Muscle layer of colon (tissue), 2 donors: ENCODE measurements around the gene MIB2.
"Not testable (repeated sequence)": the region's sequence is repeated elsewhere in the genome, so short reads cannot be mapped to it uniquely, and the experiment has no call there.

Experiments
- H3K27ac ChIP-seq: one replicate; pipeline ENCODE4 v1.7.0; 2013; ENCODE audit warnings: low read depth, mild to moderate bottlenecking, low read length, moderate library complexity
- H3K27me3 ChIP-seq, 2 donors: one replicate each; pipeline ENCODE4 v1.7.0; 2013; ENCODE audit warnings: low read length in 2 of 2, mild to moderate bottlenecking in 2 of 2; ENCODE audit not compliant: insufficient read depth in 2 of 2, control insufficient read depth in 1 of 2
- H3K36me3 ChIP-seq: one replicate; pipeline ENCODE4 v1.7.0; 2013; ENCODE audit warnings: mild to moderate bottlenecking, low read length; ENCODE audit not compliant: insufficient read depth
- H3K4me1 ChIP-seq: one replicate; pipeline ENCODE4 v1.7.0; 2013; ENCODE audit warnings: mild to moderate bottlenecking, low read length; ENCODE audit not compliant: insufficient read depth
- H3K4me3 ChIP-seq, 2 donors: one replicate each; pipeline ENCODE4 v1.7.0; 2013; ENCODE audit warnings: low read length in 2 of 2, low read depth in 1 of 2, mild to moderate bottlenecking in 1 of 2, moderate library complexity in 1 of 2
- H3K9ac ChIP-seq: one replicate; pipeline ENCODE4 v1.7.0; 2013; ENCODE audit warnings: low read length
- H3K9me3 ChIP-seq: one replicate; pipeline ENCODE4 v1.7.0; 2013; ENCODE audit warnings: mild to moderate bottlenecking, low read length
- donor health status: abdominal sarcoma.
- donor health status: Adenocarcinoma of cecum.

Gene MIB2

DNA sequence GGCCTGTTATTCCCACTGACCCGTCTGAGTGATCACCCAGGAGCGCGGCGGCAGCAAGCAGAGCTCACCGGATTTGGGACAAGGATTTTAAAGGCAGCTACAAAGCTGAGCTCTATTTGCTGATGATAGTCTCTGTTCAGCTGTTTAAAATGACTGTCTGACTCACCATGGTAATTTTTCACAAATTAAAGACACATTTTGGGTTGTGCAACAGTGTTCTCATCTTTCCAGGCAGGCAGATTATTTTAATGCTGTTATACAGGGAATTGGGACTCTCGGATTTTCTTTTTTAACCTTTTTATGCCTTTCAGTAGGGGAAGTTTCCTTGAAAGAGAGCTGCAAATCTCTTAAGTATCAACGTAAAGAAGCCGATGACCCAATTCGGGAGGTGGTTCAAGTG, 47.1 kb downstream of the MIB2 start:
- not testable (repeated sequence) for H3K9ac ChIP-seq, H3K27ac ChIP-seq

GRCh38 chr1:1662830-1663560, 47.7 kb downstream of the MIB2 start:
- not testable (repeated sequence) for H3K27ac ChIP-seq, H3K4me1 ChIP-seq, H3K9me3 ChIP-seq, H3K4me3 ChIP-seq, H3K27me3 ChIP-seq, H3K9ac ChIP-seq
- peaks cover 19% of the 10 kb centered on the region for H3K36me3 ChIP-seq

More for the DNA sequence above, 47.1 kb downstream of the MIB2 start:
- H3K4me1 ChIP-seq, H3K27me3 ChIP-seq, H3K9me3 ChIP-seq, H3K4me3 ChIP-seq: not testable (repeated sequence)
- H3K36me3 ChIP-seq: peaks cover 19% of the 10 kb centered on the region

DNA sequence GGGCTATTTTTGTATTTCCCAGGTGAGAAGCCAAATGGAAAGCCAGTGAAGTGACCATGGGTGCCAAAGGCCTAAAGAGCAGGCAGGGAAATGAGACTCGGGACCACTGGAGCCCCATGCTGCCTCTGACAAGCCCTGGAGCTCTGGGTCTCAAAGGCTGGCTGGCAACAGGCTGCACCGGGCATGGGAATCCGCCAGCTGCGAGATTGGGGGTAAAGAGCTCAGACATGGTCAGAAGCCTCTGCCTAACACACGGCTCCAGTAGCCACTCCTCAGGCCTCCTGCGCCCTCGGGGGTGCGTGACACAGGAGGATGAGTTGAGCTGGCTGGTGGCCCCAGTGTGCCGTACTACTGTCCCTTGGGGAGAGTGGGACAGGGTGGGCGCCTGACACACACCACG, 49.0 kb downstream of the MIB2 start:
- H3K36me3 ChIP-seq: peaks cover 20% of the 10 kb centered on the region
- H3K9me3 ChIP-seq, H3K4me3 ChIP-seq, H3K27ac ChIP-seq, H3K9ac ChIP-seq, H3K4me1 ChIP-seq, H3K27me3 ChIP-seq: not testable (repeated sequence)

GRCh38 chr1:1664941-1665814, 49.9 kb downstream of the MIB2 start:
- no peaks in the 10 kb centered on the region for H3K9me3 ChIP-seq
- H3K36me3 ChIP-seq: peaks cover 25% of the 10 kb centered on the region
- H3K4me3 ChIP-seq: no peak overlapping the region
- no peaks in the 10 kb centered on the region for H3K27me3 ChIP-seq
- H3K9ac ChIP-seq: no peak overlapping the region
- no peaks in the 10 kb centered on the region for H3K4me1 ChIP-seq
- H3K27ac ChIP-seq: no peak overlapping the region

GRCh38 chr1:1665815-1666251, 50.5 kb downstream of the MIB2 start:
- Histone ChIP-seq H3K27me3 (no peaks in the 10 kb centered on the region), H3K27ac (no peak overlapping the region), H3K4me3 (no peak overlapping the region), H3K4me1 (no peaks in the 10 kb centered on the region), H3K36me3 (peaks cover 27% of the 10 kb centered on the region), H3K9ac (no peak overlapping the region), H3K9me3 (no peaks in the 10 kb centered on the region)

DNA sequence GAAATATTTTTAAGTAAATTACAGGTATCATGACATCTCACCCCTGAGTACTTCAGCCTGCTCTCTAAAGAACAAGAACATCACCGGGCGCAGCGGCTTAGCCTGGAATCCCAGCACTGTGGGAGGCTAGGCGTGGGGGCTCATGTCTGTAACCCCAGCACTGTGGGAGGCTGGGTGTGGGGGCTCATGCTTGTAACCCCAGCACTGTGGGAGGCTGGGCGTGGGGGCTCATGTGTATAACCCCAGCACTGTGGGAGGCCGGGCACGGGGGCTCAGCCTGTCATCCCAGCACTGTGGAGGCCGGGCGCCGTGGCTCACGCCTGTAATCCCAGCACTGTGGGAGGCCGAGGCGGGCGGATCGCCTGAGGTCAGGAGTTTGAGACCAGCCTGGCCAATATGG, 51.2 kb downstream of the MIB2 start:
- no peak overlapping the region for H3K4me3 ChIP-seq
- H3K27me3 ChIP-seq: no peaks in the 10 kb centered on the region
- no peak overlapping the region for H3K9ac ChIP-seq
- H3K4me1 ChIP-seq: no peaks in the 10 kb centered on the region
- no peak overlapping the region for H3K27ac ChIP-seq
- no peaks in the 10 kb centered on the region for H3K9me3 ChIP-seq
- peaks cover 34% of the 10 kb centered on the region for H3K36me3 ChIP-seq

DNA sequence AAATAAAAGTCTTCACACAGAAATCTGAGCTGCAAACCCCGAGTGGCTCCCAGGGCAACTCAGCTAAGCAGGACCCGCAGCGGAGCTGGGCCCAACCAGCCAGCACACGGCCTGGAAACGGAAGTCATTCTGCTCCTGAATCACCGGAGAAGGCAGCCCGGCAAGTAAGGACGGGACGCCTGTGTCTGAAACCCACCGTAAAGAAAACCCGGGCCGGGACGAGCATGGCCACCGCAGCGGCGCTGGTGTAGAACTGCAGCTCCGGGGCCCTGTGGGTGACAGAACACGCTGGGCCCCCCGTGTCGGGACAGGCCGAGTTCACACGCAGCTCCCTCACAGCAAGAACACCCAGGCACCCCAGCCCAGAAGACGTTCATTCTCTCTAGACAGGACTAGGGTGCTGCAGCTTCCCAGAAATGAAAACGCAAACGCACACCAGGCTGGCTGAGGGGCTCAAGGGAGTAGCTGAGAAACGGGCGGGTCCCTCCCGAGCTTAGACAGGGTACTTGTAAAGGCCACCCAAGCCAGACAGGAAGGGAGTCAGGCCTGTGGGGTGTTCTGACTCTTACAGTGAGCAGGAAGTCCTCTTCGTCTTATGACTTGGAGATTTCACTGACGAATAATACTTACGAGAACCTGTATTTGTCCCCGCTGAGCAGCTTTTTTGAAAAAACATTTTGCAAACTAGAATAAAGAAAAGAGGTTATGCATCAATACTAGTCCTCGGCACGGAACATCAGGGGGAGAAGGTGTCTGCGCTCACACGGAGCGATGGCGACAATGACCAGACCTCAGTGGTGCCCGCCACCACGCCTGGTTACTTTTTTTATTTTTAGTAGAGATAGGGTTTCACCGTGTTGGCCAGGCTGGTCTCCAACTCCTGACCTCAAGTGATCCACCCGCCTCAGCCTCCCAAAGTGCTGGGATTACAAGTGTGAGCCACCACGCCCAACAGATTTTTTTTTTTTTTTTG, 54.5 kb downstream of the MIB2 start:
- Histone ChIP-seq H3K9ac (no peak overlapping the region), H3K27me3 (no peaks in the 10 kb centered on the region), H3K36me3 (peaks cover 44% of the 10 kb centered on the region), H3K9me3 (no peaks in the 10 kb centered on the region), H3K27ac (no peak overlapping the region), H3K4me1 (no peaks in the 10 kb centered on the region), H3K4me3 (no peak overlapping the region)

DNA sequence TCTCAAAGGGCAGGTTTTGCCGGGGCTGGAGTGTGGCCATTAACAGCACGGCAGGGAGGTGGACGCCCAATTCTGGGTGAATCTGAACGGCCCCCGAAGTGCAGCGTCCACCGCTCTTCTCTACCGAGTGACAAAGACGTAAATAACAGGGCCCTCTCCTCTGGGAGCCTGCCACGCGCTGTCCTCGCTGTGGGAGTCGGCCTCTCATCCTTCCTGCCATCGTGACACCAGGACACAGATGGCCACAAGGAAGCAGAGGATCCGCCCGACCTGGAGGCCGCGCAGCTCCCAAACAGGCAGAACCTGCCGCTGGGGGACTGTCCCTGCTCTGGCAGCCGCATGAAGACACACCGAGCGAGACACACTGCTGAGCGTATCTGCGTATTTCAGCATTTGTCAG, 55.6 kb downstream of the MIB2 start:
- Histone ChIP-seq H3K36me3 (peaks cover 33% of the 10 kb centered on the region), H3K9ac (no peak overlapping the region), H3K4me1 (no peaks in the 10 kb centered on the region), H3K4me3 (no peak overlapping the region), H3K9me3 (no peaks in the 10 kb centered on the region), H3K27ac (no peak overlapping the region), H3K27me3 (no peaks in the 10 kb centered on the region)

- H3K4me1 ChIP-seq: no peaks in the 10 kb centered on the region
- H3K36me3 ChIP-seq: peaks cover 26% of the 10 kb centered on the region
- no peak overlapping the region for H3K27ac ChIP-seq
- H3K9ac ChIP-seq: no peak overlapping the region
- no peaks in the 10 kb centered on the region for H3K27me3 ChIP-seq
- no peaks in the 10 kb centered on the region for H3K9me3 ChIP-seq
- H3K4me3 ChIP-seq: no peak overlapping the region
Measured at GRCh38 chr1:1671365-1672119, 56.2 kb downstream of the MIB2 start.

- no peaks in the 10 kb centered on the region for H3K9me3 ChIP-seq
- H3K4me1 ChIP-seq: no peaks in the 10 kb centered on the region
- H3K4me3 ChIP-seq: no peak overlapping the region
- no peak overlapping the region for H3K27ac ChIP-seq
- no peaks in the 10 kb centered on the region for H3K27me3 ChIP-seq
- no peak overlapping the region for H3K9ac ChIP-seq
- peaks cover 26% of the 10 kb centered on the region for H3K36me3 ChIP-seq
Measured at GRCh38 chr1:1672181-1672965, 57.1 kb downstream of the MIB2 start.
